HG03571 (cell line): ENCODE data around the gene KLHL36.
"Not testable (repeated sequence)": the region's sequence is repeated elsewhere in the genome, so short reads cannot be mapped to it uniquely, and the experiment has no call there.

Experiments used
- ATAC-seq: cut with Tn5 transposase; IDR thresholded peaks from one replicate; pipeline ENCODE4 v1.9.1; 2021; ENCODE audit not compliant: unreplicated experiment

Gene KLHL36

GRCh38 chr16:84667600-84668309 is 19.4 kb downstream of the KLHL36 start:
- no peak for ATAC-seq

- ATAC-seq, result no peak
These were observed 21.8 kb downstream of the KLHL36 start for GRCh38 chr16:84670063-84670462.

GRCh38 chr16:84672276-84673202 is 24.2 kb downstream of the KLHL36 start:
- ATAC-seq, result no peak

DNA sequence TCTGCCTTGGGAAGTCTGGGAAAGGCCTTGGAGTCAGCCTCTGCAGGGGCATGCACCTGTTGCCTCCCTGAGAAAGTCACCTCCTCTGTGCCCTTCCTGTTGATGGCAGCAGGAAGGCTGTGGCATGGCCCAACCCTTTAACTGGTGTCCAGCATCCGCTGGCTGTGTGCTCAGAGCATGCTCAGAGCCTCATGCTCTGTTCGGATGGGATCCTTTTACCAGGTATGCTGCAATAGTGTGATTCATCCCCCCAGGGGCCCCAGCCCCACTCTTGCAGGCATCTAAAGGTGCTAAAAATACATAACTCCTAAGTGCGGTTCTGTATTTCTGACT is 24.9 kb downstream of the KLHL36 start:
- no peak for ATAC-seq

- ATAC-seq, result no peak
These were observed 25.2 kb downstream of the KLHL36 start for GRCh38 chr16:84673561-84673960.

GRCh38 chr16:84675423-84675822 is 27.1 kb downstream of the KLHL36 start:
- ATAC-seq, result no peak

- ATAC-seq, result no peak
These were observed 27.6 kb downstream of the KLHL36 start for GRCh38 chr16:84675884-84676283.

GRCh38 chr16:84677017-84677803 is 28.9 kb downstream of the KLHL36 start:
- no peak for ATAC-seq

- ATAC-seq, result no peak
These were observed 29.5 kb downstream of the KLHL36 start for GRCh38 chr16:84677849-84678248.

DNA sequence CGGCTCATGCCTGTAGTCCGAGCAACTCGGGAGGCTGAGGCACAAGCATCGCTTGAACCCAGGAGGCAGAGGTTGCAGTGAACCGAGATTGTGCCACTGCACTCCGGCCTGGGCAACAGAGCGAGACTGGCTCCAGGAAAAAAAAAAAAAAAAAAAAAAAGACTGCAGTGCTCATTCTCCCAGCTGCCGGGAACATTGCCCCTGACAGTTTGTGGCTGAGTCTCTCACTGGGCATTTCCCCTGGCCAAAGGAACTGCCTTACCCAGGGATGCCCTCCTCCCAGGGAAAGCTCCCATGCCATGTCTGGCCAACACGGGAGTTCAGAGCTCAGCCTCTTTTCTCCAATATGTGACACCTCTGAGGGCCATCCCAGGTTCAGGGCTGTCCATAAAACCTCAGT is 30.2 kb downstream of the KLHL36 start:
- ATAC-seq, result no peak

DNA sequence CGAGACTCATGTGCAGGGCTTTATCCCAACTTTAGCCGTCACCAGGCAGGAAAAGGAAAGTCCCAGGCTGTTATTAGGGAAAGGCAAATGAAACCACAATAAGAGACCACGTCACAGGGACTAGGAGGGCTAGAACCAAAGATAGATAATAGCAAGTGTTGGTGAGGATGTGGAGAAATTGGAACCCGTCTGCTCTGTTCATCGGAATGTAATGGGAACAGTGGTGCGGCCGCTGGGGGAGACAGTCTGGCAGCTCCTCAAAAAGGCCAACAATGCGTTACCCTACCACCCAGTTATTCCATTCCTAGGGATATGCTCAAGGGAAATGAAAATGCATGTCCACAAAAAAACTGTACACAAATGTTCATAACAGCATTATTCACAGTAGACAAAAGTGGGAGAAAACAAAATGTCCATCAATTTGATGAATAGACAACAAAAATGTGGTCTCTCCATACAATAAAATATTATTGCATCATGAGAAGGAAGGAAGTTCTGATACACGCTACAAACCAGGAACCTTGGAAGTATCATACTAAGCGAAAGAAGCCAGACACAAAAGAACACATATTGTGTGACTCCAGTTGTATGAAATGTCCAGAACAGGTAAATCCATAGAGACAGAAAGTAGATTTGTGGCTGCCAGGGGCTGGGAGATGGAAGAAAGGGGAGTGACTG is 32.0 kb downstream of the KLHL36 start:
- ATAC-seq, result no peak

- ATAC-seq, result no peak
These were observed 32.7 kb downstream of the KLHL36 start for GRCh38 chr16:84680843-84681629.

GRCh38 chr16:84683691-84684591 is 35.6 kb downstream of the KLHL36 start:
- no peak for ATAC-seq

DNA sequence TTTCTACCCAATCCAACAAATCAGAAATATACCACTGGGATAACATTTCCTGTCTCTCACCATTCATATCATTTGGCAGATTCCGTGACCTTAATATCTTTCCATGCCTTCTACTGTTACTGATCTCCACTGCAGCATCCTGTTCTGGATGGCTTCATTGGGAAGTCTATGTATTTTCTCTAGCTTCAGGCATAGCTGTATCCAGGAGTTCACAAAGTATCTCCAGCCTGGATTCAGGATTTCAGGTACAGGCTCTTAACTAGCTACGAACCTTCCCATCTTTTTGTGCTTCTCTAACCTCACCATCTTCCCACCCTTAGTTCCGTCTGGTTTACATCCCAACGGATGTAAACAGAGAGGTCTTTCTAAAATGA is 36.3 kb downstream of the KLHL36 start:
- no peak for ATAC-seq

DNA sequence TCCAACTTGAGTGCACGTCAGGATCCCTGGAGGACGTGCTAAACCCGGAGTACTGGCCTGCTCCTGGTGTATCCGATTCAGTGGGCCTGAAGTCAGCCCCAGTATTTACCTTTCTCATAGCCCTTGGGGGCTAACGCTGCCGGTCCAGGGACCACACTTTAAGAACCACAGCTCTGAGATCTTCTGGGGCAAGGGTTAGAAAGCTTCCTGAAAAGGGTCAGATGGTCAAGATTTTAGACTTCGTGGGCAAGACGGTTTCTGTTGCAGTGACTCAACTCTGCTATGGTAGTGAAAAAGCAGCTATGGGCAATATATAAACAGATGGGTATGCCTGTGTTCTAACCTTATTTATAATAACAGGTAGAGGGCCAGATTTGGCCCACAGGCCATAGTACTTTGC is 36.9 kb downstream of the KLHL36 start:
- ATAC-seq, result no peak

DNA sequence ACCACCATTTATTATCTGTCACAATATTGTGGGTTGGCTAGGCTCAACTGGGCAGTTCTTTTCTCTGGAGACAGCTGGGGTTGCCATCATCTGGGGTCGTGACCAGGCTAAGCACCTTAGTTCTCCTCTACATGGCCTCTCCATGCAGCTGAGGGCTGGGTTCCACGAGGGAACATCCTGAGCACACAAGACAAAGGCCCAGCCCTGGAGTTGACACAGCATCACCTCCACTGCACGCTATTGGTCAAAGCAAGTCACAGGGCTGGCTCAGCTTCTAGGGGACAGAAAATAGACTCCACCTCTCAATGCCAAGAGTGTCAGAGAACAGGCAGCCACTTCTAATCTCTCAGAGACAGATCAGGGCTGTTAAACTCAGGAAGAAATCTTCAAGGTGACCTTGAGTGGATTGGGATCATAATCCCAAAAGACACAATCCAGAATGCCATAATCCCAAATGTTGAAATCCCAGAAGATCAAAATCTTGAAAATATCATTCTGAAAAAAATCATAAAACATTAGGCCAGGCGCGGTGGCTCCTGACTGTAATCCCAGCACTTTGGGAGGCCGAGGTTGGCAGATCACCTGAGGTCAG is 38.5 kb downstream of the KLHL36 start:
- ATAC-seq, result no peak

DNA sequence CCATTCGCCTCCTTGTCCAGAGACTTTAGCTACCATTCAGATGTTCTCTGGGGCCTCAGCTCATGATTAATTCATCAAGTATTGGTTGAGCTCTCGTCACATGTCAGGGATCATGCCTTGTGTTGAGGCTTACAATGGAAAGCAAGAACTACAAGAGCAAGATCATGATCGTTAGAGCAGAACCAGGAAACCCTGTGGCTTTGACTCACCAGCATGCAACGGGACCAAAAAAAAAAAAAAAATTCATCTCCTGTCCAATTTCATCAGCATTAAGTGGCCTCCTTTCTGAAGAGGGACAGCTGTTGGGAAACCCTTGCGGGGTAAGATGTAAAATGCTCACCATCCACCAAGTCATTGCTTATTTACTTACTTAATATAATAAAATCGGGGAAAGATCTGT is 39.4 kb downstream of the KLHL36 start:
- ATAC-seq, result peak; percentile 84

- not testable (repeated sequence) for ATAC-seq
These were observed 39.9 kb downstream of the KLHL36 start for GRCh38 chr16:84688163-84688562.

DNA sequence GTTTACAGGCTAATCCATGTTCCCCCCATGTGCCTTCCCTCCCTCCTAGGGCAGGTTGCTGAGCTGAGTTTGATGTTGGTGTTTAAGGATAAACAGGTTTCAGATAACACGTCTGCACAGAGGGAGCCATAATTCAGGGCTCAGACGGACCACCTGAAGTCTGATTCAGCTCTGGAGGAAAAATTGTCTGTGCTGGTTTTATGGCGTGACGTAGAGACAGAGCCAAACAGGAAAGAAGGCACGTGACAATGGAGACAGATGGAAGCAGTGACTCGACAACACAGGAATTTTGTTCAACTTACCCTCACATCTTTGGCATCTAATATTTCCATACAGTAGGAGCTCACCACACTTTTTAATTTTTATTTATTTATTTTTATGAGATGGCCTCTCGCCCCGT is 40.8 kb downstream of the KLHL36 start:
- no peak for ATAC-seq
